GM18907 (cell line): Measurements from ENCODE around the gene ATP7B.

Experiments used
- ATAC-seq: cut with Tn5 transposase; IDR thresholded peaks from one replicate; pipeline ENCODE4 v1.9.1; 2021; ENCODE audit warnings: mild to moderate bottlenecking, moderate library complexity; ENCODE audit not compliant: unreplicated experiment

The ATP7B gene

GRCh38 chr13:51953347-51954195 is 57.7 kb downstream of the ATP7B start:
- no peak for ATAC-seq

GRCh38 chr13:51950722-51951121 is 60.5 kb downstream of the ATP7B start:
- no peak for ATAC-seq

GRCh38 chr13:51946163-51946669 is 65.0 kb downstream of the ATP7B start:
- ATAC-seq = no peak

DNA sequence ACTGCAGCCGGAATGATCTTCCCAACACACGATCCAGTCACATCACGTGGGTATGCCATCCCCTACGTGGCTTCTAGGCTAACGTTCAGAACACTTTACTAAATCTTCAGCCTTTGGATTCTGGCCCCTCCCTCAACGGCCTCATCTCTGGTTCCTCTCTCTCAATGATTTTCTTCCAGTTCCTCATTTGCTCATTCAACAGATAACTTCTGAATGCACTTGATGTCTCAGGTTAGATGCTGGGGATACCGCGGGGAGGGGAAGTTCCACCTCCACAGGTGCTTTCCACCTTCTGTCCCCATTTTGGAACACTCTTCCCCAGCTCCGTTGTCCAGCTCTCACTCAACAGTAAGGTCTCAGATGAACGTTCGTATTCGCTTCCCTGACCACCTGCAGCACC is 66.1 kb downstream of the ATP7B start:
- peak; percentile 82 for ATAC-seq

- ATAC-seq = no peak
These were observed 66.8 kb downstream of the ATP7B start for GRCh38 chr13:51944428-51944827.

GRCh38 chr13:51943721-51944120 is 67.5 kb downstream of the ATP7B start:
- ATAC-seq = no peak

DNA sequence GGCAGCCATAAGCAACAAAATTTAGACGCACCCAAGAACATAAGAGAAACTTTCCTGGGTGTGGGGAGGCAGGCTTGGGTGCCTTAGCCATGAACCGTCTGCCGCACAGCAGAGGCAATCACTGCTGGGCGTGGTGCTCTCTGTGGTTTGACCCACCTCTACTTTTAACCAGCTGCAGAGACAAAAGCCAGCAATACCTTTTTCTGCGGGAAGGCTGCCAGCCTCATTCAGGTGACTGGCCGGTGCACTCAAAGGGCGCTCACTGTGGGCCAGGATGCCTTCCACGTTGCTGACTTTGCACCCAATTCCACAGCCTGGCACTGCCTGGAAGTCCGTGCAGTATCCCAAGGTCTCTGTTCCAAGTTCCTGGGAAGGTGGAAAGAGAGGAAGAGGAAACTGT is 69.1 kb downstream of the ATP7B start:
- no peak for ATAC-seq

DNA sequence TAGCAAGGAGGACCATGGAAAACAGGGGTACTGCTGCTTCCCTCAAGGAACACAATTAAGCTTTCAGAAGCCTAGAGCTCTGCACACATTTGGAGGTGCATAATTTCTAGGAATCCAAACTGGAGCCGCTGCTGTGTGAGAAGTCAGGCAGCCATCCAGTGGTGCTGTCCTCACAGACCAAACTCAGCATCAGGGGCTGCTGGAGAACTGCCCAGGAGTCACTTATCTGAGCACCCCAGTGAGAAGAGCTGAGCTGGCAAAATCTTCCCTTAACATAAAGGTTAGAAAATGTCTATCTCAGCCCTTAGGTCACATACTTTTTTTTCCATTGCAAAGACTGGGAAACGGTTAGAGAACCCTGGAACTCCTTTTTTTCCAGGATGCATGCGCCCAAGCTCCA is 72.8 kb downstream of the ATP7B start:
- ATAC-seq = no peak

GRCh38 chr13:51937320-51938290 is 73.6 kb downstream of the ATP7B start:
- no peak for ATAC-seq

DNA sequence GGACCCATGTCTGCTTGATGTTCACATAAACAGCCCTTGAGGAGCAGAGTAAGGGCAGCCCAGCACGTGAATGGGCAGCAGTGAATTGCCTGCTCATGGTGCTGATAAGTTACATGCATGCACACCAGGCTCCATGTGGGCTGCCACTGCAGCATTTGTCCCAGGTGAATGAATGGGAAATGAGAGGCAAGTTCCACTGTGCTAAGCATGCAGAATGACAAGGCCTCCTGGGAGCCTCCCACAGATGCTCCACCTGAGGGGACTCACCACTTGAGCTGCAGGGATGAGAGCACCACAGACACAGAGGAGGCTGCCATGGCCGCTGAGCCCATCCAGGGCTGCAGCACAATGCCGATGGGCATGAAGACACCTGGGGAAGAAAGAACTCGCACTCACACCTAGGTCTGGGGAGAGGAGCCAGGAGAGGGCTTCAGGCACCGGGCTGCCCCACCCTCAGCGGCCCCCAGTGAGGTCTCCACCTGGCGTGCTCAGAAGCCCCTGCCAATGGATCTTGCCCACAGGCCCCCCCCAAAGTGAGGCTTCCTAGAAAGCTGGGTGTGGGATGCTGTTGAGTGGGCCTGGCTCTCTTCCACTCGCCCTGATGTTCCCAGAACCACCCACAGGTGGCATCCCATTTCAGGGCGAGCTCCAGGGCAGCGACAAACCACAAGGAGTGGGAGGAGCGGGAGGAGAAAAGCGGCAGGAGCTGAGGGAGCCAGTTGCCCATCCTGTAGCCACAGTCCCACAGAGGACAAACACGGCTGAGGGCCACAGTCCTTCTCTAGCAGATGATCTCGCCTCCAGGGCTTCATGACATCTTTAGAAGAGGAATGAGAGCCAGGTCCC is 75.7 kb downstream of the ATP7B start:
- ATAC-seq = no peak

GRCh38 chr13:51934461-51935087 is 76.7 kb downstream of the ATP7B start:
- no peak for ATAC-seq

GRCh38 chr13:51933466-51934058 is 77.7 kb downstream of the ATP7B start:
- ATAC-seq = no peak

- ATAC-seq = no peak
These were observed 79.0 kb downstream of the ATP7B start for GRCh38 chr13:51932231-51932630.

DNA sequence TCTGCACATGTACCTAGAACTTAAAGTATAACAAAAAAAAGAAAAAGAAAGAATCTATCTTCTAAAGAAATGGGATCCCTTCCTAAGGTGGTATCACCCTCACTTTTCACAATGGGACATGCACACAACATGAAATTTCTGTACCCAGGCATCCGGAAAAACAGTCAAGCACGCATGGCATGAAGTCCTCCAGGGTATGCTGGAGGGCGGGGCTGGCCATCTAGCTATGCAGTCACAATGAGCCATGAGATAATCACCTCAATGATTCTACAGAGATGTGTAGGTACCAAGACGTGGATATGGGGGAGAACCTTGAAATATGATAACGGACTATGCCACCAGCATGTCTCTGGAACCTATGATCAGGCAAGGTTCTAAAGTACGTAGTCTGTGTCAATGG is 79.6 kb downstream of the ATP7B start:
- no peak for ATAC-seq

DNA sequence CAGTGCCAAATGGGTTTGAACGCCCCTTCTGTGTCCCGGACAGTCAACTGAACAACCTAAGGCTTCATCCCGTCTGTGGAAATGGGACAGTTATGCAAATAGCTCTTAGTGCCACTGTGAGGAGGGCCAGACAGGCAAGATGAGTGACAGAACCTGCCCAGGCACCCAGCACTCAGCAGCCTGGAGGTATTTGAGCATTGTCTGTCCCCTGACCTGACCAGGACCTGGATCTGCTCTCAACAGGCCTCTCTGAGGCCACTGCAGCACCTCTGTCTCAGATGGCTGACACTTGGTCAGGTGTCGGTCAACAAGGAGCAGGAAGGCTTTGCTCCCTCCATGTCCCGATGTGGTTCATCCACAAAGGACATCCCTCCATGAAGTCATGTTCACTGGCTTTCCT is 81.6 kb downstream of the ATP7B start:
- ATAC-seq = no peak

DNA sequence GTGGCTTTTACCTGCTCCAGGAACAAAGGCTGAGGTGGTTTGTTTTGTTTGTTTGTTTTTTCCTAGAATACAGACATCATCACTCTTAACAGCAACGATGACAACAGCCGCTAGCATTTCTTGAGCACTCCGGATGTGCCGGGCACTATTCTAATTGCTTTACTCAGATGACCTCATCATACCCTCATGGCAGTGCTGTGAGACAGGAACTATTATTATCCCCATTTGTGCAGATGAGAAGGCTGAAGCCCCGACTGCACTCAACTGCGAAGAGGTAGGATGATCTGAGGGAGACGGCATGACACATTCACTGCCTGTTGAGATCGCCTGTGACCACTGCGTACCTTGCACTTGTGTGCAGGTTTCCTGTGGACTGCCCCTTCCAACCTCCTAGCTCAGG is 83.0 kb downstream of the ATP7B start:
- ATAC-seq = no peak

DNA sequence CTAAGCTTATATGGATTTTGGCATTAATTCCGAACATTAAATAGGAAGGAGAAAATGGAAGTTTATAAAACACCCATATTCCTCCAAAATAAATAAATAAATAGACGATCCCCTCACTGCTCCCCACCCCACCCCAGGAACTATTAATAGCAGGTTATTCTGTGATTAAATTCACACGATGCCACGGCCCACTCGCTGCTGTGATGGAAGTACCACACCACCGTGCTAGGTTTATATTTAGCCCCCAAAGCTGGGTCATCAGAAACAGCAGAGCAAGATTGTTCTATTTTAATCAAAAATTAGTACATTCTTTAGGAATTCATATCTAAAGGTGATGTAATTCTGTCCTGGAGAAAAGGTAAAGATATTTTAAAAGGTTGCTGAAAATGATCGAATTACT is 84.1 kb downstream of the ATP7B start:
- no peak for ATAC-seq

DNA sequence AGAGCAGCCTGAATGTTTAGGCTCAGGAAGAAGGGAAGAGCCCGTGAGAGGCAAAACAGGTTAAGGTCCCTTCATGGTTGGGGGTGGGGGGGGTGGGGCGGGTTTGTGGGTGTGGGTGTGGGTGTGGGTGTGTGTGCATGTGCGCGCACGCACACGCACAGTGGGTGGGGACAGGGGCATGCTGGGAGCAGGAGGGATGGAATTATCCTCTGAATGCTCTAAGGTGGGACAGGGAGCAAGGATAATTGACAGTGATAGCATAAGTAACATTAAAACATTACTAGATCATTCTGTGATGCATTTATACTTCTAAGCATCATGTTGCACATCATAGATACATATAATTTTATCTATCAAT is 84.7 kb downstream of the ATP7B start:
- no peak for ATAC-seq

GRCh38 chr13:51925865-51926527 is 85.3 kb downstream of the ATP7B start:
- no peak for ATAC-seq
